Mammary epithelial cell (primary cell): ENCODE data around the gene BORCS5.

Experiments used
- CTCF ChIP-seq, 2 donors: IDR thresholded peaks in 1 of 2; conservative IDR thresholded peaks in 1 of 2; 2 replicates each; pipeline ENCODE4 v1.5.1; 2011 to 2012; ENCODE audit warnings: inconsistent platforms in 2 of 2, low read length in 2 of 2, mild to moderate bottlenecking in 2 of 2, control low read depth in 1 of 2, low read depth in 1 of 2; ENCODE audit not compliant: insufficient read depth in 1 of 2; ENCODE audit errors: extremely low read depth in 1 of 2
- EZH2 ChIP-seq: IDR thresholded peaks from 2 replicates; pipeline ENCODE4 v1.6.1; 2012; ENCODE audit warnings: low read length, inconsistent platforms, borderline replicate concordance

- TF ChIP-seq CTCF (conservative IDR thresholded peaks at IDR 0.05 in 1 of 2, IDR thresholded peaks at IDR 0.05 in 1 of 2; ENCODE audit: extremely low read depth in 1 of 2, insufficient read depth in 1 of 2, low read depth in 1 of 2, low read length in 2 of 2) (no peak), EZH2 (no peak)
These were observed 41.0 kb upstream of the BORCS5 start for GRCh38 chr12:12315838-12316237.
